Measurements from ENCODE around the gene MAGEB5. TPM values are rescaled to one million over a fixed set of nuclear protein-coding genes. Genes with fewer than 3 reads are reported as not detected.

The MAGEB5 gene
- total and polyA plus RNA-seq, 7 donors, result not detected

GRCh38 chrX:26219351-26219750 is 3.4 kb downstream of the MAGEB5 start:
- TF ChIP-seq POLR2A (IDR thresholded peaks at IDR 0.05) (no peak), POLR2AphosphoS5 (IDR thresholded peaks at IDR 0.05) (no peak), CTCF (IDR thresholded peaks at IDR 0.05) (no peak), EP300 (IDR thresholded peaks at IDR 0.05) (no peak)
- H3K9me3 ChIP-seq, result peaks cover 0 to 3% (median 0%) of the 10 kb centered on the region in 4 donors
- intact Hi-C loops (cut with DNase I), result no loop called here
- DNase-seq, result no peak
- 82 to 83% methylated on average over 7 of the region's 7 CpGs for WGBS, 2 donors
- no peaks in the 10 kb centered on the region for H3K36me3 ChIP-seq
- no peaks in the 10 kb centered on the region for H3K27me3 ChIP-seq
- no peak overlapping the region for H3K4me3 ChIP-seq
- no peaks in the 10 kb centered on the region for H3K4me1 ChIP-seq
- H3K27ac ChIP-seq, result no peak overlapping the region

GRCh38 chrX:26234177-26234576 is 18.2 kb downstream of the MAGEB5 start:
- intact Hi-C loops (cut with DNase I), result no loop called here
- DNase-seq, result no peak
- TF ChIP-seq EP300 (IDR thresholded peaks at IDR 0.05), result no peak
- TF ChIP-seq POLR2A (IDR thresholded peaks at IDR 0.05), result no peak
- no peak for TF ChIP-seq CTCF (IDR thresholded peaks at IDR 0.05)
- no peak for TF ChIP-seq POLR2AphosphoS5 (IDR thresholded peaks at IDR 0.05)
- Histone ChIP-seq H3K4me1 (no peaks in the 10 kb centered on the region), H3K27ac (no peak overlapping the region), H3K4me3 (no peak overlapping the region), H3K9me3 (no peaks in the 10 kb centered on the region), H3K36me3 (no peaks in the 10 kb centered on the region), H3K27me3 (no peaks in the 10 kb centered on the region)
- 31 to 48% methylated on average over 1 of the region's 1 CpG for WGBS, 2 donors

- no peak for DNase-seq
- Histone ChIP-seq H3K4me1 (no peaks in the 10 kb centered on the region), H3K36me3 (no peaks in the 10 kb centered on the region), H3K27ac (no peak overlapping the region), H3K27me3 (no peaks in the 10 kb centered on the region), H3K4me3 (no peak overlapping the region), H3K9me3 (no peaks in the 10 kb centered on the region)
- TF ChIP-seq POLR2AphosphoS5 (IDR thresholded peaks at IDR 0.05), result no peak
- no peak for TF ChIP-seq CTCF (IDR thresholded peaks at IDR 0.05)
- no peak for TF ChIP-seq POLR2A (IDR thresholded peaks at IDR 0.05)
- TF ChIP-seq EP300 (IDR thresholded peaks at IDR 0.05), result no peak
- WGBS, 2 donors, result 68 to 80% methylated on average over 3 of the region's 3 CpGs
- intact Hi-C loops (cut with DNase I), result no loop called here
Observed at GRCh38 chrX:26253526-26253925, 37.6 kb downstream of the MAGEB5 start.

- TF ChIP-seq POLR2AphosphoS5 (IDR thresholded peaks at IDR 0.05), result no peak
- TF ChIP-seq CTCF (IDR thresholded peaks at IDR 0.05), result no peak
- no peak for TF ChIP-seq EP300 (IDR thresholded peaks at IDR 0.05)
- TF ChIP-seq POLR2A (IDR thresholded peaks at IDR 0.05), result no peak
- 92 to 93% methylated on average over 9 of the region's 9 CpGs for WGBS, 2 donors
- intact Hi-C loops (cut with DNase I), result no loop called here
- Histone ChIP-seq H3K27me3 (no peaks in the 10 kb centered on the region), H3K9me3 (no peaks in the 10 kb centered on the region), H3K4me3 (no peak overlapping the region), H3K36me3 (no peaks in the 10 kb centered on the region), H3K27ac (no peak overlapping the region), H3K4me1 (no peaks in the 10 kb centered on the region)
- no peak for DNase-seq
Observed at GRCh38 chrX:26254436-26254835, 38.5 kb downstream of the MAGEB5 start.

GRCh38 chrX:26262121-26262523 is 46.2 kb downstream of the MAGEB5 start:
- Histone ChIP-seq H3K36me3 (no peaks in the 10 kb centered on the region), H3K27me3 (no peaks in the 10 kb centered on the region), H3K4me3 (no peak overlapping the region), H3K9me3 (no peaks in the 10 kb centered on the region), H3K4me1 (no peaks in the 10 kb centered on the region), H3K27ac (no peak overlapping the region)
- DNase-seq, result no peak
- TF ChIP-seq POLR2A (IDR thresholded peaks at IDR 0.05) (no peak), CTCF (IDR thresholded peaks at IDR 0.05) (no peak), EP300 (IDR thresholded peaks at IDR 0.05) (no peak), POLR2AphosphoS5 (IDR thresholded peaks at IDR 0.05) (no peak)
- intact Hi-C loops (cut with DNase I), result no loop called here
- WGBS, 2 donors, result 70 to 80% methylated on average over 5 of the region's 5 CpGs

Measured in sigmoid colon (tissue), 7 donors.